ENCODE measurements around the gene GADD45G.

GRCh38 chr9:89610391-89610925 lies 5.6 kb downstream of the GADD45G start:
- TF ChIP-seq RAD21 (IDR thresholded peaks at IDR 0.05) (no peak), CTCF (IDR thresholded peaks at IDR 0.05; ENCODE audit: low read depth, low read length, missing input control) (no peak), JUND (IDR thresholded peaks at IDR 0.05) (no peak), GABPA (IDR thresholded peaks at IDR 0.05 in 1 of 2, conservative IDR thresholded peaks at IDR 0.05 in 1 of 2) (no peak), RXRA (IDR thresholded peaks at IDR 0.05) (no peak), HNF4G (IDR thresholded peaks at IDR 0.05) (no peak), REST (IDR thresholded peaks at IDR 0.05) (no peak), YY1 (IDR thresholded peaks at IDR 0.05) (no peak), FOXA1 (IDR thresholded peaks at IDR 0.05) (no peak), ATF3 (IDR thresholded peaks at IDR 0.05) (no peak), EGR1 (IDR thresholded peaks at IDR 0.05; ENCODE audit: low read depth in 2 of 2) (no peak)
